Stomach (tissue), 9 donors: ENCODE measurements around the gene KTN1. TPM values are rescaled to one million over a fixed set of nuclear protein-coding genes. Genes with fewer than 3 reads are reported as not detected.

Experiments used
- DNase-seq, 2 donors: peaks; one replicate each; pipeline versions ENCODE4 v3.0.0 to v3.0.0-alpha.2; 2013 to 2019
- H3K27ac ChIP-seq, 5 donors: fragments of 200-600 bp in 4 of 5; sonication (generic) in 4 of 5; one replicate each; pipeline ENCODE4 v1.5.1; 2013 to 2019; ENCODE audit warnings: mild to moderate bottlenecking in 1 of 5, moderate library complexity in 1 of 5
- H3K27me3 ChIP-seq, 3 donors: fragments of 200-600 bp; sonication (generic); one replicate each; pipeline ENCODE4 v1.5.1; 2017 to 2019; ENCODE audit warnings: mixed run types in 1 of 3
- H3K36me3 ChIP-seq, 4 donors: fragments of 200-600 bp; sonication (generic); 1 replicate in 3 of 4; 2 replicates in 1 of 4; pipeline ENCODE4 v1.5.1; 2016 to 2019
- H3K4me1 ChIP-seq, 4 donors: fragments of 200-600 bp; sonication (generic); one replicate each; pipeline ENCODE4 v1.5.1; 2016 to 2019
- H3K4me3 ChIP-seq, 4 donors: fragments of 200-600 bp; sonication (generic) in 3 of 4; one replicate each; pipeline ENCODE4 v1.5.1; 2016 to 2019; ENCODE audit warnings: mild to moderate bottlenecking in 1 of 4
- H3K9me3 ChIP-seq, 4 donors: fragments of 200-600 bp; sonication (generic); one replicate each; pipeline ENCODE4 v1.5.1; 2016 to 2019
- CTCF ChIP-seq, 7 experiments: fragments of 450-650 bp in 4 of 7; fragments of 200-600 bp in 3 of 7; sonication (generic) in 3 of 7; IDR thresholded peaks; one replicate each; pipeline ENCODE4 v1.5.1; 2016 to 2019; ENCODE audit warnings: antibody characterized with exemption in 7 of 7, control low read depth in 2 of 7, mild to moderate bottlenecking in 1 of 7
- EP300 ChIP-seq: sonication (generic); formaldehyde crosslinking; IDR thresholded peaks from one replicate; pipeline ENCODE4 v1.6.1; 2017; ENCODE audit warnings: antibody characterized with exemption
- POLR2A ChIP-seq, 4 donors: fragments of 450-650 bp; IDR thresholded peaks; one replicate each; pipeline ENCODE4 v1.6.1; 2016; ENCODE audit warnings: antibody characterized with exemption in 4 of 4, control low read depth in 2 of 4, mild to moderate bottlenecking in 1 of 4, moderate library complexity in 1 of 4
- POLR2AphosphoS5 ChIP-seq, 3 donors: sonication (generic); formaldehyde crosslinking; IDR thresholded peaks; one replicate each; pipeline ENCODE4 v1.6.1; 2016; ENCODE audit warnings: antibody characterized with exemption in 3 of 3
- WGBS, 5 donors: extraction: QIAGEN DNeasy Blood & Tissue Kit in 3 of 5; methylation state at CpG; one replicate each; pipeline versions ENCODE4 v1.1.5 to v1.1.7; 2013 to 2018; 5-methylcytosine and 5-hydroxymethylcytosine counted together
- intact Hi-C: fragments of 100-400 bp; cut with DNase I; formaldehyde crosslinking; loops from one replicate; pipeline ENCODE4 v1.15.1; 2023; ENCODE audit warnings: low total_unique reads
- polyA plus RNA-seq, 3 donors: library from polyadenylated mRNA; stranded (reverse); fragments of 200-250 nt; gene quantifications; one replicate each; pipeline ENCODE4 v1.2.3, GENCODE V29; 2013
- total RNA-seq, 5 donors: library from RNA; depleted of rRNA; stranded (reverse); fragments of >200 nt; gene quantifications; one replicate each; pipeline versions ENCODE4 v1.1.0 to v1.2.3, GENCODE V29; 2014 to 2016
- donor health status: healthy with polysubstance abuse.
- donor health status: Bipolar disorder and iron deficiency.
- donor health status: healthy.

KTN1 gene
- total and polyA plus RNA-seq, 8 donors, result 43.3 to 123 (median 81.2) TPM

GRCh38 chr14:55645145-55645544 lies 65.1 kb downstream of the KTN1 start:
- peaks cover 16 to 78% (median 67%) of the 10 kb centered on the region in 4 donors for H3K36me3 ChIP-seq
- TF ChIP-seq POLR2A (IDR thresholded peaks at IDR 0.05) (no peak), EP300 (no peak), POLR2AphosphoS5 (IDR thresholded peaks at IDR 0.05) (no peak), CTCF (IDR thresholded peaks at IDR 0.05) (no peak)
- intact Hi-C loops, result no loop called here
- no peaks in the 10 kb centered on the region for H3K9me3 ChIP-seq
- peaks cover 0 to 5% (median 0%) of the 10 kb centered on the region in 4 donors for H3K4me1 ChIP-seq
- WGBS, 5 donors, result 54 to 76% (median 60%) methylated on average over 1 of the region's 1 CpG
- no peak for DNase-seq
- no peak overlapping the region for H3K27ac ChIP-seq
- no peaks in the 10 kb centered on the region for H3K27me3 ChIP-seq
- H3K4me3 ChIP-seq, result no peak overlapping the region

GRCh38 chr14:55645845-55646832 lies 66.1 kb downstream of the KTN1 start:
- H3K4me1 ChIP-seq, result peaks cover 0 to 5% (median 0%) of the 10 kb centered on the region in 4 donors
- intact Hi-C loops, result no loop called here
- TF ChIP-seq POLR2AphosphoS5 (IDR thresholded peaks at IDR 0.05), result no peak
- no peak for TF ChIP-seq EP300
- TF ChIP-seq POLR2A (IDR thresholded peaks at IDR 0.05), result no peak
- no peak for TF ChIP-seq CTCF (IDR thresholded peaks at IDR 0.05)
- no peak overlapping the region for H3K27ac ChIP-seq
- no peaks in the 10 kb centered on the region for H3K9me3 ChIP-seq
- 94 to 99% (median 98%) methylated on average over 2 of the region's 2 CpGs for WGBS, 5 donors
- H3K36me3 ChIP-seq, result peaks cover 15 to 78% (median 68%) of the 10 kb centered on the region in 4 donors
- no peak overlapping the region for H3K4me3 ChIP-seq
- H3K27me3 ChIP-seq, result no peaks in the 10 kb centered on the region
- no peak for DNase-seq

GRCh38 chr14:55650992-55651391 lies 71.0 kb downstream of the KTN1 start:
- intact Hi-C loops, result no loop called here
- Histone ChIP-seq H3K27me3 (no peaks in the 10 kb centered on the region), H3K4me1 (peaks cover 0 to 4% (median 0%) of the 10 kb centered on the region in 4 donors), H3K27ac (no peak overlapping the region), H3K4me3 (no peak overlapping the region), H3K36me3 (peaks cover 14 to 91% (median 81%) of the 10 kb centered on the region in 4 donors), H3K9me3 (no peaks in the 10 kb centered on the region)
- TF ChIP-seq POLR2AphosphoS5 (IDR thresholded peaks at IDR 0.05), result no peak
- TF ChIP-seq POLR2A (IDR thresholded peaks at IDR 0.05), result no peak
- TF ChIP-seq EP300, result no peak
- TF ChIP-seq CTCF (IDR thresholded peaks at IDR 0.05), result no peak
- no peak for DNase-seq
- 81 to 92% (median 83%) methylated on average over 1 of the region's 1 CpG for WGBS, 5 donors

- intact Hi-C loops, result no loop called here
- WGBS, 5 donors, result 26 to 46% (median 35%) methylated on average over 2 of the region's 2 CpGs
- H3K4me3 ChIP-seq, result no peak overlapping the region
- H3K36me3 ChIP-seq, result peaks cover 14 to 100% (median 83%) of the 10 kb centered on the region in 4 donors
- peaks cover 0 to 4% (median 0%) of the 10 kb centered on the region in 4 donors for H3K4me1 ChIP-seq
- no peak overlapping the region for H3K27ac ChIP-seq
- no peaks in the 10 kb centered on the region for H3K27me3 ChIP-seq
- TF ChIP-seq POLR2A (IDR thresholded peaks at IDR 0.05) (no peak), CTCF (IDR thresholded peaks at IDR 0.05) (no peak), EP300 (no peak), POLR2AphosphoS5 (IDR thresholded peaks at IDR 0.05) (no peak)
- no peak for DNase-seq
- no peaks in the 10 kb centered on the region for H3K9me3 ChIP-seq
Measured at GRCh38 chr14:55654243-55654642, 74.2 kb downstream of the KTN1 start.
